ENCODE data around the gene FADD.
"Not testable (repeated sequence)": the region's sequence is repeated elsewhere in the genome, so short reads cannot be mapped to it uniquely, and the experiment has no call there.

The FADD gene

GRCh38 chr11:70218076-70218475 lies 15.0 kb downstream of the FADD start:
- not testable (repeated sequence) for H2AFZ ChIP-seq (ENCODE audit: low read length, unreplicated experiment); H3K79me2 ChIP-seq (ENCODE audit: control insufficient read depth, insufficient read depth, low read length, unreplicated experiment); H3K27me3 ChIP-seq (ENCODE audit: insufficient read depth, low read length); H3K36me3 ChIP-seq (ENCODE audit: insufficient read depth, low read length); H3K4me1 ChIP-seq (ENCODE audit: control insufficient read depth, insufficient read depth, low read length, unreplicated experiment); H3K4me3 ChIP-seq (ENCODE audit: low read depth, low read length); H3K27ac ChIP-seq (ENCODE audit: low read depth, low read length)

GRCh38 chr11:70220136-70220535 lies 17.0 kb downstream of the FADD start:
- no peak overlapping the region for H3K4me3 ChIP-seq (ENCODE audit: low read depth, low read length)
- H3K27ac ChIP-seq (ENCODE audit: low read depth, low read length): no peak overlapping the region
- H3K27me3 ChIP-seq (ENCODE audit: insufficient read depth, low read length): no peaks in the 10 kb centered on the region
- H3K4me1 ChIP-seq (ENCODE audit: control insufficient read depth, insufficient read depth, low read length, unreplicated experiment): no peaks in the 10 kb centered on the region
- no peaks in the 10 kb centered on the region for H3K79me2 ChIP-seq (ENCODE audit: control insufficient read depth, insufficient read depth, low read length, unreplicated experiment)
- H3K36me3 ChIP-seq (ENCODE audit: insufficient read depth, low read length): no peaks in the 10 kb centered on the region
- no peak overlapping the region for H2AFZ ChIP-seq (ENCODE audit: low read length, unreplicated experiment)

- Histone ChIP-seq H3K27ac (ENCODE audit: low read depth, low read length) (no peak overlapping the region), H3K27me3 (ENCODE audit: insufficient read depth, low read length) (no peaks in the 10 kb centered on the region), H3K36me3 (ENCODE audit: insufficient read depth, low read length) (no peaks in the 10 kb centered on the region), H3K4me1 (ENCODE audit: control insufficient read depth, insufficient read depth, low read length, unreplicated experiment) (no peaks in the 10 kb centered on the region), H3K4me3 (ENCODE audit: low read depth, low read length) (no peak overlapping the region), H2AFZ (ENCODE audit: low read length, unreplicated experiment) (no peak overlapping the region), H3K79me2 (ENCODE audit: control insufficient read depth, insufficient read depth, low read length, unreplicated experiment) (no peaks in the 10 kb centered on the region)
Measured at GRCh38 chr11:70220920-70221319, 17.8 kb downstream of the FADD start.

GRCh38 chr11:70225681-70226177 lies 22.6 kb downstream of the FADD start:
- Histone ChIP-seq H3K27me3 (ENCODE audit: insufficient read depth, low read length) (no peaks in the 10 kb centered on the region), H3K36me3 (ENCODE audit: insufficient read depth, low read length) (no peaks in the 10 kb centered on the region), H2AFZ (ENCODE audit: low read length, unreplicated experiment) (no peak overlapping the region), H3K27ac (ENCODE audit: low read depth, low read length) (no peak overlapping the region), H3K4me3 (ENCODE audit: low read depth, low read length) (no peak overlapping the region), H3K4me1 (ENCODE audit: control insufficient read depth, insufficient read depth, low read length, unreplicated experiment) (no peaks in the 10 kb centered on the region), H3K79me2 (ENCODE audit: control insufficient read depth, insufficient read depth, low read length, unreplicated experiment) (no peaks in the 10 kb centered on the region)

- Histone ChIP-seq H3K27ac (ENCODE audit: low read depth, low read length) (no peak overlapping the region), H3K36me3 (ENCODE audit: insufficient read depth, low read length) (no peaks in the 10 kb centered on the region), H3K4me1 (ENCODE audit: control insufficient read depth, insufficient read depth, low read length, unreplicated experiment) (no peaks in the 10 kb centered on the region), H3K79me2 (ENCODE audit: control insufficient read depth, insufficient read depth, low read length, unreplicated experiment) (no peaks in the 10 kb centered on the region), H3K4me3 (ENCODE audit: low read depth, low read length) (no peak overlapping the region), H2AFZ (ENCODE audit: low read length, unreplicated experiment) (no peak overlapping the region), H3K27me3 (ENCODE audit: insufficient read depth, low read length) (no peaks in the 10 kb centered on the region)
Measured at GRCh38 chr11:70226183-70226582, 23.1 kb downstream of the FADD start.

GRCh38 chr11:70226967-70227366 lies 23.9 kb downstream of the FADD start:
- Histone ChIP-seq H3K4me1 (ENCODE audit: control insufficient read depth, insufficient read depth, low read length, unreplicated experiment) (no peaks in the 10 kb centered on the region), H3K27me3 (ENCODE audit: insufficient read depth, low read length) (no peaks in the 10 kb centered on the region), H3K27ac (ENCODE audit: low read depth, low read length) (no peak overlapping the region), H3K36me3 (ENCODE audit: insufficient read depth, low read length) (no peaks in the 10 kb centered on the region), H3K79me2 (ENCODE audit: control insufficient read depth, insufficient read depth, low read length, unreplicated experiment) (no peaks in the 10 kb centered on the region), H3K4me3 (ENCODE audit: low read depth, low read length) (no peak overlapping the region), H2AFZ (ENCODE audit: low read length, unreplicated experiment) (no peak overlapping the region)

- Histone ChIP-seq H3K4me1 (ENCODE audit: control insufficient read depth, insufficient read depth, low read length, unreplicated experiment) (peaks cover 9% of the 10 kb centered on the region), H3K27me3 (ENCODE audit: insufficient read depth, low read length) (no peaks in the 10 kb centered on the region), H3K36me3 (ENCODE audit: insufficient read depth, low read length) (no peaks in the 10 kb centered on the region), H2AFZ (ENCODE audit: low read length, unreplicated experiment) (no peak overlapping the region), H3K79me2 (ENCODE audit: control insufficient read depth, insufficient read depth, low read length, unreplicated experiment) (no peaks in the 10 kb centered on the region), H3K4me3 (ENCODE audit: low read depth, low read length) (no peak overlapping the region), H3K27ac (ENCODE audit: low read depth, low read length) (no peak overlapping the region)
Measured at GRCh38 chr11:70229737-70230136, 26.6 kb downstream of the FADD start.

GRCh38 chr11:70230151-70230839 lies 27.2 kb downstream of the FADD start:
- H3K4me1 ChIP-seq (ENCODE audit: control insufficient read depth, insufficient read depth, low read length, unreplicated experiment): peaks cover 9% of the 10 kb centered on the region
- H3K79me2 ChIP-seq (ENCODE audit: control insufficient read depth, insufficient read depth, low read length, unreplicated experiment): no peaks in the 10 kb centered on the region
- no peak overlapping the region for H3K4me3 ChIP-seq (ENCODE audit: low read depth, low read length)
- no peaks in the 10 kb centered on the region for H3K27me3 ChIP-seq (ENCODE audit: insufficient read depth, low read length)
- no peak overlapping the region for H3K27ac ChIP-seq (ENCODE audit: low read depth, low read length)
- no peaks in the 10 kb centered on the region for H3K36me3 ChIP-seq (ENCODE audit: insufficient read depth, low read length)
- no peak overlapping the region for H2AFZ ChIP-seq (ENCODE audit: low read length, unreplicated experiment)

GRCh38 chr11:70230840-70231710 lies 28.0 kb downstream of the FADD start:
- H3K79me2 ChIP-seq (ENCODE audit: control insufficient read depth, insufficient read depth, low read length, unreplicated experiment): no peaks in the 10 kb centered on the region
- H3K36me3 ChIP-seq (ENCODE audit: insufficient read depth, low read length): no peaks in the 10 kb centered on the region
- peaks cover 9% of the 10 kb centered on the region for H3K4me1 ChIP-seq (ENCODE audit: control insufficient read depth, insufficient read depth, low read length, unreplicated experiment)
- no peak overlapping the region for H2AFZ ChIP-seq (ENCODE audit: low read length, unreplicated experiment)
- H3K27me3 ChIP-seq (ENCODE audit: insufficient read depth, low read length): no peaks in the 10 kb centered on the region
- H3K27ac ChIP-seq (ENCODE audit: low read depth, low read length): no peak overlapping the region
- H3K4me3 ChIP-seq (ENCODE audit: low read depth, low read length): no peak overlapping the region

GRCh38 chr11:70233034-70233433 lies 29.9 kb downstream of the FADD start:
- Histone ChIP-seq H3K79me2 (ENCODE audit: control insufficient read depth, insufficient read depth, low read length, unreplicated experiment) (no peaks in the 10 kb centered on the region), H3K36me3 (ENCODE audit: insufficient read depth, low read length) (no peaks in the 10 kb centered on the region), H3K27ac (ENCODE audit: low read depth, low read length) (peak overlapping the region; percentile 33; the same call in 1 of the 2 replicates), H3K4me1 (ENCODE audit: control insufficient read depth, insufficient read depth, low read length, unreplicated experiment) (peaks cover 9% of the 10 kb centered on the region), H3K4me3 (ENCODE audit: low read depth, low read length) (no peak overlapping the region), H2AFZ (ENCODE audit: low read length, unreplicated experiment) (no peak overlapping the region), H3K27me3 (ENCODE audit: insufficient read depth, low read length) (no peaks in the 10 kb centered on the region)

All from ACC112 (cell line).